Hematopoietic multipotent progenitor cell treated with erythropoietin and hydrocortisone succinate and interleukin-3 and kit ligand, for 4 days (in vitro differentiated cells): ENCODE results near the gene CCNL1.

Experiments used
- DNase-seq: peaks from one replicate; pipeline ENCODE4 v3.0.0-alpha.2; 2015

Gene CCNL1

GRCh38 chr3:157142315-157142714 lies 17.6 kb downstream of the CCNL1 start:
- DNase-seq: no peak

GRCh38 chr3:157139938-157140534 lies 19.9 kb downstream of the CCNL1 start:
- no peak for DNase-seq

GRCh38 chr3:157136647-157137387 lies 23.1 kb downstream of the CCNL1 start:
- peak; percentile 38 for DNase-seq

GRCh38 chr3:157135671-157136396 lies 24.1 kb downstream of the CCNL1 start:
- no peak for DNase-seq

- DNase-seq: no peak
These were observed 25.2 kb downstream of the CCNL1 start for GRCh38 chr3:157134620-157135191.

- DNase-seq: no peak
These were observed 26.3 kb downstream of the CCNL1 start for GRCh38 chr3:157133434-157134320.

GRCh38 chr3:157132936-157133335 lies 27.0 kb downstream of the CCNL1 start:
- DNase-seq: no peak

GRCh38 chr3:157132341-157132740 lies 27.6 kb downstream of the CCNL1 start:
- no peak for DNase-seq

GRCh38 chr3:157131861-157132260 lies 28.1 kb downstream of the CCNL1 start:
- no peak for DNase-seq

GRCh38 chr3:157130467-157131251 lies 29.3 kb downstream of the CCNL1 start:
- DNase-seq: peak; percentile 44

- DNase-seq: no peak
These were observed 30.0 kb downstream of the CCNL1 start for GRCh38 chr3:157129803-157130466.

GRCh38 chr3:157128771-157129681 lies 30.9 kb downstream of the CCNL1 start:
- no peak for DNase-seq

GRCh38 chr3:157127831-157128767 lies 31.8 kb downstream of the CCNL1 start:
- DNase-seq: peak; percentile 74

- no peak for DNase-seq
These were observed 32.7 kb downstream of the CCNL1 start for GRCh38 chr3:157127268-157127667.

- DNase-seq: no peak
These were observed 33.6 kb downstream of the CCNL1 start for GRCh38 chr3:157126365-157126764.

GRCh38 chr3:157125101-157125500 lies 34.8 kb downstream of the CCNL1 start:
- DNase-seq: no peak

- DNase-seq: no peak
These were observed 36.3 kb downstream of the CCNL1 start for GRCh38 chr3:157123621-157124020.

- no peak for DNase-seq
These were observed 37.0 kb downstream of the CCNL1 start for GRCh38 chr3:157122832-157123427.
